NCI-H446 (cell line): ENCODE measurements around the gene MAP2K4.
A peak's percentile ranks its signal among the peaks of the same experiment; 100 is the strongest.
"Not testable (repeated sequence)": the region's sequence is repeated elsewhere in the genome, so short reads cannot be mapped to it uniquely, and the experiment has no call there.

Experiments
- DNase-seq, 2 experiments: peaks; one replicate each; lab custom pipeline; 2025; lab: John Stamatoyannopoulos, UW

Gene MAP2K4

DNA sequence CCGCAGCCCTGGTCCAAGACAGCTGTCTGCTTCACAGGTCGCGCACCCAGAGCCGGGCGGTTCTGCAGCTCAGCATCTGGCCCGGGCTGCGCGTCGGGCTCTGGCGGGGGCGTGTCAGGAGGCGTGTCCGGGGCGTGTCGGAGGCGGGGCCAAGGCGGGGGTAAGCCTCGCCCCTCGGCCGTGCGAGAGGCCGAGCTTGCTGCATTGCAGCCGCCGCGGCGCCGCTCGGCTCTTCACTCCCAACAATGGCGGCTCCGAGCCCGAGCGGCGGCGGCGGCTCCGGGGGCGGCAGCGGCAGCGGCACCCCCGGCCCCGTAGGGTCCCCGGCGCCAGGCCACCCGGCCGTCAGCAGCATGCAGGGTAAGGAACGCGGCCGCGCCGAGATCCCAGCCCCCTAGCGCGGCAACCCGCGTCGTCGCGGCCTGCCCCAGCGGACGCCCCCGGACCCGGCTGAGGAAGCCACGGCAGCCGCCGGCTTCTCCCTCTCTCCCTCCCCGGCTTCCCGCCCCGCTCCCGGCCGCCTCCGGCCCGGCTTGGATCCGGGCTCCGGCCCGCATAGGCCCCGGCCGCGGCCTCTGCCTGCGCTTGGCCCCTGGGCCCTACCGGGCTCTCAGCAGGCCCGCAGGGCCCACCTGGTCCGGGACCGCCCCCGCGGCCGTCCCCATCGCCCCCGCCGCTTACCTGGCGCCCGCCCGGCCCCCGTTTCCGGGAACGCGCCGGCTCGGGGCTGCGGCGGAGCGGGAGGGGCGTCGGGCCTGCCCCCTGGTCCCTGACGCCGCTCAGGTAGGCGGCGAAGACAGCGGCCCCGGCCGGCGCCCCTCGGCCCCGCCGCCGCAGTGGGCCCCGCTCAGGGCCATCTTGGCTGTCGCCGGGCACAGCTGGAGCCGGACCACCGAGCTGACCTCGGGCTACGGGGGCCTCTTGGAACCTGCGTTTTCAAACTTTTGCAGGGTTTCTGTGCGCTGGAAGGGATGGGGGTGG is at the start of gene MAP2K4:
Gene MAP2K4, plus strand, starts transcription at position 236 of the 981 bp plus-strand sequence. Its CDS starts 10 bp downstream, at position 246.
- DNase-seq, result peak; percentile 4 to 79

DNA sequence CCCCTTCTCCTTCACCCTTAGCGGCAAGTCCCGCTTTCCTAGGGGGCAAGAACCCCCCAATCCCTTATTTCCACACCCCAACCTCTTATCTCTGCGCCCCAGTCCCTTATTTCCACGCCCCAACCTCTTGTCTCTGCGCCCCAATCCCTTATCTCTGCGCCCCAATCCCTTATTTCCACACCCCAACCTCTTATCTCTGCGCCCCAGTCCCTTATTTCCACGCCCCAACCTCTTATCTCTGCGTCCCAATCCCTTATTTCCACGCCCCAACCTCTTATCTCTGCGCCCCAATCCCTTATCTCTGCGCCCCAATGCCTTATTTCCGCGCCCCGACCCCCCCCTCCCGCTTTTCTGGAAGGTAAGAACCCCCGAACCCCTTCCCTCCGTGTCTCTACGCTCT is 47.9 kb upstream of the MAP2K4 start:
- not testable (repeated sequence) for DNase-seq

GRCh38 chr17:11979795-11980194 is 40.9 kb upstream of the MAP2K4 start:
- no peak for DNase-seq

DNA sequence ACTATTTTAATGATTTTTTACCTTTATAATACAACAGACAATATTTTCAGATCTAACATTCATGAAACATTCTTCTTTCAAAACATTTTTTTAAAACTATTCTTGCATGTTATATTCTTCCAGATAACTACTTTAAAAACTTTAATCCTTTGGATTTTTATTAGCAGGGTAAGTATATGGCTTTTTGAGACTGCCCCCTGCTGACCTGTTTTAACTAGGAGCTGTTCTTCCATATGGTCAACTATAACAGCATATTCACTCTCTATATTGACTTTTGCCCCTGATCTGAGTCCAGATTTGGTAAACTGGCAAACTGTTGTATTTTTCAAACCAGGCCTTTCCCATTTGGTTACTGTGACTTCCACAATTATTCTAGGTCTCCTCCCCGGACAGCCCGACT is 39.9 kb upstream of the MAP2K4 start:
- DNase-seq, result no peak

GRCh38 chr17:11981862-11982261 is 38.8 kb upstream of the MAP2K4 start:
- DNase-seq, result no peak

GRCh38 chr17:11986179-11986941 is 34.3 kb upstream of the MAP2K4 start:
- no peak for DNase-seq

DNA sequence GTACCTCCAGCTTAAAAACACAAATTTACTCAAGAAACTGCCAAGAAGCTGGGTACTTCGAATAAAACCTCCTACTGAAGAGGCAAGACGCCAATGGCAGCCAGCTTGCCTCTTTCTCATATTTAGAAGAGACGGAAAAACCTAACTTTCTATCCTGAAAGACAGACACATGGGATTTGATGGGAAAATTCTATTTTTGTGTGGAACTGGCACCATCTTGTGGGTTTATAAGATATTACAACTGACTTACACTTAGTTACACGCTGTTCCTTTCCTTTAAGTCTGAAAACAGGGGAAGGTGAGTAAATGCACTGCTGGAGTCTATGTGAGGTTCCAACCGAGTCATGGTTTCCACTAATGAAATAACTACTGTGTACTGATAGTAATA is 33.7 kb upstream of the MAP2K4 start:
- peak; percentile 3 to 40 for DNase-seq

DNA sequence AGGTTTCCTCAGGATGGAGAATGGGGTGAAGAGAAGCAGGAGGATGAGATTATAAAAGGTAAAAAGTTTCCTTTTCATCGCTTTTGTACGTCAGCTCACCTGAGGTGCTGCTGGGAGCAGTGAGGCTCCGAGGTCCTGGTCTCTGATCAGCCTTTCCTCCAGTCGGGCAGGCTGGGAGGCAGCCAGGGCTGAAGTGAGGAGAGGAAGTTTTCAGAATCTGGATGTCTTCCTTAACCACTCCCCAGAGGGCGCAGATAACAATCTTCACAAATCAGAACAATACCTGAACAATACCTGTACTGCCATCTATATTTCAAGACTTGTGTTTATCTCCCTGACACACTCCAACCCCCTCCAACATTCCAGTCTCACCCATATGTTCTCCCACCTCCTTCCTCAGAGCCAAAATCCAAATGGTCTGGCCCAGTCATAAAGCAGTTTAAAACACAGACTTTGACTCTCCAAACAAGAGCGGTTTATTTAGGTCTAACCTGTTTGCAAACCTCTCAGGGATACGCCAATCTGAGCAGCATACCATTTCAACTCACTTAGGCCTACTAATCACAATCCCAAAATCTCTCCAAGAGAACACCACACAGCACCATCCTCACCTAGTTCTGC is 30.2 kb upstream of the MAP2K4 start:
- no peak for DNase-seq

- no peak for DNase-seq
Measured at GRCh38 chr17:11991461-11991860, 29.2 kb upstream of the MAP2K4 start.

DNA sequence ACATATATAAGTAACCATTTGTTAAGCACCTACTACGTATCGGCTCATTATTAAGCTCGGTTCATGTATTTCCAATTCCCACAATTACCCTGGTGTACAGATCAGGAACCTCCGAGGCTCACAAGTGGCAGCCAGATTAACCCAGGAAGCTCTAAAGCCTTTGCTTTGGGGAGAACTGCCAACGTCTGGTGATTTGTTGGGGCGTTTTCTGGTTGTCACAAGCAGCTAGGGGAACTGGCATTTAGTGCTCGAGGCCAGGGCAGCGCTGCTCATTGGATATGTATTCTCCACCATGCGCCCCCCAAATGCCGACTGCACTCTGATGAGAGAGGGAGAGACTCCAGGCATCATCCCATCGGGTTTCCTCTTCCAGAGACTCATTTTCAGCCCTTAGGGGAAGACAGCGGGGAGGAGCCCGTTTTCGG is 23.9 kb upstream of the MAP2K4 start:
- peak in 1 of 2 experiments; percentile 30 for DNase-seq

DNA sequence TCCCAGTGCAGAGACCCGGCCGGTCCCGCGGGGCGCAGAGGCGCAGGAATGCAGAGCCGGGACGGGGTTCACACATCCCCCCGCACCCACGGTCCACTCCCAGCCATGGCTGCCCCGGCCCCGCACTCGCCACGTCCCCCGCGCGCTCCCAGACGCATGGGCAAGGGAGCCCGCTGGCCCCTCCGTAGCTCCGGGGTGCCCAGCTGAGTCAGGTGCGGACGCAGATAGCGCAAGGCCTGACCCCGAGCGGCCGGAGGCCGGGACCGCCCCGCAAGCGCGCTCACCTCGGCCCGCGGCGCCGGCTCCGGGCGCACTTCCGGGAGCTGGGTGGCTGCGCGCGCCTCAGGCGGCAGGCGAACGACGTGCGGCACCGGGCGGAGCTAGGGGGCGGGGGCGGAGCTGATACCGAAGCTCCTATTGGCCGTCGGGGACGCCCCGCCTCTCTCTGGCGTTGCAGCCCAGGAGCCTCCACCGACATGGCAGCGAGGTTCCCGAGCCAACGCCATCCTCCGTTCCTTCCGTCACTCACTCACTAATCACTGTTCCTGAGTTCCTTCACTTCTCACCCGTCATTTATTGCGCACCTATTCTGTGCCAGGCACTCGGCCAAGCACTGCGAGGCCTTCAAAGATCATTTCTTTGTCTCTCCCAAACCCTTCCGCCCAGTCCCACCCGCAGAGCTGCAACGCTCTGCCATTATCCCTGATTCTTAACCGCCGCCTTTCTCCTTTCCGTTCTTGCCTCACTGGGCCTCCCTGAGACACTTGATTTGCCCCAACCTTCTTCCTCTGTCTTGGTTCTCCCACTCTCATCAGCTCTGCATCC is 23.3 kb upstream of the MAP2K4 start, which contains the start of gene ZNF18:
Gene ZNF18, minus strand, starts transcription at position 329 of the 825 bp plus-strand sequence. CDS start 4,646 bp downstream, outside the sequence.
- peak; percentile 46 to 85 for DNase-seq

GRCh38 chr17:11997972-11998233 is 22.8 kb upstream of the MAP2K4 start:
- no peak for DNase-seq

- DNase-seq, result no peak
Measured at GRCh38 chr17:11999696-12000095, 21.0 kb upstream of the MAP2K4 start.

GRCh38 chr17:12007466-12007865 is 13.2 kb upstream of the MAP2K4 start:
- DNase-seq, result no peak

DNA sequence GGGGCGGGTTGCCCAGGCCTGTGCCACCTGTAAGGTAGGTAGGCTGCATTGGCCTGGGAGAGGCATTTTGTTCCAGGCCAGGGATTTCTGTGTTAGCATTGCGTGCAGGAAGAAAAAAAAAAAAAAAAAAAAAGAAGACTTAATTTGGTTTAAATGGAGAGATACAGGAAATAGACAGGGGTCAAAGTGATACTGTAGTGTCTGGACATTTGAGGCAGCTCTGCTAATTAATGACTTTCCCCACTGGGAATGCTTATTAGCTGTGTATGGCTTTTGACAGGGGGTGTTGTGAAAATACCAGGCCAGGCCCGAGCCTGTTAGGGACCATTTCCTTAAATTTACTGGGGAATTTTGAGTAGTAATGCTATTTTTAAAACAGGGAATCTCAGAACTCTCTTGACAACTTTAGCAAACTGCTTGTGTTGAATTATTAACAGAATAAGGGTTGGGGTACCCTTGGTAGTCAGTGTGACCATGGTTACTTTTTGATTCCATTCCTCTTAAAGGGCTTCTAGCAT is 1.0 kb downstream of the MAP2K4 start:
- DNase-seq, result no peak

DNA sequence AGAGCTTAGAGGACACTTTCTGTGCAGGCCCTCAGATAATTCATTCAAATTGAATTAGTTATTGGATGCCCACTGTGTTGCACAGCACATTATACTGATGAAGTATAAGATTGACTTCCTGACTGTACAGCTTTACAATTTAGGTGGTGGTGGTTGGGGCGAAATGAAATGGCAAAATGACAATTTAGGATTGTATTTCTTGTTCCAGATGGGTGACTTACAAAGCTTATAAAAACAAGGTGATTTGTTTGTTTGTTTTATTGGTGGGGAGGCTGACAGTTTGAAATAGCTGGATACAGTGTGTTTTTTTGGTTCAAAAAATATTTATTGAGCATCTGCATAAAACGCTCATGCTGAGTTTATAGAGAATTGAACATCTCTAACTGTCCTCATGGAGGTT is 1.6 kb downstream of the MAP2K4 start:
- no peak for DNase-seq

DNA sequence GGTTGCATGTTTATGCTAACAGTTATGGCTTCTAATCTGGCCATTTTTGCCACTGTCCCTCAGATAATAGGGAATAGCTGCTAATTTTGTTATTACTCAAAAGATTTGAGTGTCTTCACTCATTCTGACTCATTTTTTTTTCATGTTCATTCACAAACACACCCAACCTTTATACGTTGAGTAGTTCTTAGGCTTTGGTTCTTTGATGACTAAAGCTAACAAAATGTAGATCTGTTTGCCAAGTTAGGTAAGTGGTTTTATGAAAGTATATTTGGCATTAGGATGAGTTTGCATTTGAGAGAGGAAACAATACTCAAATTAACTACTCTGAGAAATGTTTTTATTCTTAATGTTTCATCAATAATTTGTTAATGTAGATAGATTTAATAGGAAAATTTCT is 3.6 kb downstream of the MAP2K4 start:
- no peak for DNase-seq

DNA sequence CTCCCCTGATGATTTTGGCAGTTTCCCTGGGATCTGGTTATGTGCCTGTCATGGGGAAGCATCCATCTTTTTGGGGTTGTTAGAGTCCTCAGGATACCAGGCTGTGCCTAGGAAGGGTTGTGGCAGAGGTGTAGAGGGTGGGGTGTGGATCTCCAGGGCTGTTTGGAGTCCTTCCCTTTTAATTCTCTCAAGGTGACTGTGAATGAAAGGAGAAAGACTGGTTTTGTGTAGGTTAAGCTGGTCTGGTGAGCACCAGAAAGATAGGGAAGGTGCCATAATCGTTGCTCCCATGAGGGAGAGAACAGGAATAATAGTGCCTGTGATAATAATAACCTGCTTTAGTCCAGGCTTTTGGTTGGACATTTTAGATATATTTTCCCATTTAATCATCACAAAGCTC is 7.0 kb downstream of the MAP2K4 start:
- DNase-seq, result no peak

DNA sequence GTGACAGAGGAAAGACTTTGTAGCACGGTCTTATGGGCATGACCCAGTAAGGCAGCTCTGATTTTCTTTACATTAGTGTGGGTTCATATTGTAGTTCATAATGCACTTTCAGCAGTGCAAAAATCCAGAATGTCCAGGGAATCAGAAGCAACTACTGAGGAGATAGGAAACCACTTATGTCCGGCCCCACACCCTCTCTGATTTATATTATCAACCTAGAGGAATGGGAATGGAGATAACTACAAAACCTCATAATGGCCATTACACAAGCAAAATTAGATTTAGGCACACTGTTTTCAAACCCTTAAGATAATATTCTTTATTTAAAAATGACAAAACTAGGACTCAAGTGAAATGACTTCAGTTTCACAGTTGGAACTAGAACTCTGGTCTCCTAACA is 7.9 kb downstream of the MAP2K4 start:
- DNase-seq, result no peak

- DNase-seq, result no peak
Measured at GRCh38 chr17:12034538-12034937, 13.9 kb downstream of the MAP2K4 start.

- no peak for DNase-seq
Measured at GRCh38 chr17:12035673-12036072, 15.0 kb downstream of the MAP2K4 start.
